Muscle layer of colon (tissue), 2 donors: Measurements from ENCODE around the gene ADK.

Experiments
- H3K27ac ChIP-seq: one replicate; pipeline ENCODE4 v1.7.0; 2013; ENCODE audit warnings: low read depth, mild to moderate bottlenecking, low read length, moderate library complexity
- H3K27me3 ChIP-seq, 2 donors: one replicate each; pipeline ENCODE4 v1.7.0; 2013; ENCODE audit warnings: low read length in 2 of 2, mild to moderate bottlenecking in 2 of 2; ENCODE audit not compliant: insufficient read depth in 2 of 2, control insufficient read depth in 1 of 2
- H3K36me3 ChIP-seq: one replicate; pipeline ENCODE4 v1.7.0; 2013; ENCODE audit warnings: mild to moderate bottlenecking, low read length; ENCODE audit not compliant: insufficient read depth
- H3K4me1 ChIP-seq: one replicate; pipeline ENCODE4 v1.7.0; 2013; ENCODE audit warnings: mild to moderate bottlenecking, low read length; ENCODE audit not compliant: insufficient read depth
- H3K4me3 ChIP-seq, 2 donors: one replicate each; pipeline ENCODE4 v1.7.0; 2013; ENCODE audit warnings: low read length in 2 of 2, low read depth in 1 of 2, mild to moderate bottlenecking in 1 of 2, moderate library complexity in 1 of 2
- H3K9ac ChIP-seq: one replicate; pipeline ENCODE4 v1.7.0; 2013; ENCODE audit warnings: low read length
- H3K9me3 ChIP-seq: one replicate; pipeline ENCODE4 v1.7.0; 2013; ENCODE audit warnings: mild to moderate bottlenecking, low read length
- donor health status: abdominal sarcoma.
- donor health status: Adenocarcinoma of cecum.

Gene ADK

DNA sequence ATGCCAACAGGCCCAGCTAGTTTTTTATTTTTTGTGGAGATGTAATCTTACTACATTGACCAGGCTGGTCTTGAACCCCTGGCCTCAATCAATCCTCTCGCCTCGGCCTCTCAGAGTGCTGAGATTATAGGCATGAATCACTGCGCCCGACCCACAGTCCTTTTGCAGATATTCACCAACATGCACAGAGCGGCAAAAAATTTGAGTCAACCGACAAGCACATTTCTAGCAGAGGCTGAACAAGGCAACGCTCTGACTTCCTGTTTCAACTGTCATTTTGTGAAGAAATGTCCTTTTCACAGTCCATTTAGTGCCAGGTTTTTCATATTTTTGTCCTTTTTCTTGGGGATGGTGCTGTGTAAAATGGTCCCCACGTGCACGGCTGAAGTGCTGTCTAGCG lies 604.3 kb downstream of the ADK start:
- peaks cover 21% of the 10 kb centered on the region for H3K4me1 ChIP-seq
- H3K27me3 ChIP-seq: no peaks in the 10 kb centered on the region
- no peak overlapping the region for H3K27ac ChIP-seq
- H3K9me3 ChIP-seq: no peaks in the 10 kb centered on the region
- no peaks in the 10 kb centered on the region for H3K36me3 ChIP-seq
- no peak overlapping the region for H3K9ac ChIP-seq
- no peak overlapping the region for H3K4me3 ChIP-seq
